ENCODE results near the gene UBL7. TPM values are rescaled to one million over a fixed set of nuclear protein-coding genes. Genes with fewer than 3 reads are reported as not detected.

Gene UBL7
- total and polyA plus RNA-seq, 2 of the 8 experiments (the other 6 are each of a cell fraction or from before 2014, with no cell fraction given) = 71.5 to 183 TPM

DNA sequence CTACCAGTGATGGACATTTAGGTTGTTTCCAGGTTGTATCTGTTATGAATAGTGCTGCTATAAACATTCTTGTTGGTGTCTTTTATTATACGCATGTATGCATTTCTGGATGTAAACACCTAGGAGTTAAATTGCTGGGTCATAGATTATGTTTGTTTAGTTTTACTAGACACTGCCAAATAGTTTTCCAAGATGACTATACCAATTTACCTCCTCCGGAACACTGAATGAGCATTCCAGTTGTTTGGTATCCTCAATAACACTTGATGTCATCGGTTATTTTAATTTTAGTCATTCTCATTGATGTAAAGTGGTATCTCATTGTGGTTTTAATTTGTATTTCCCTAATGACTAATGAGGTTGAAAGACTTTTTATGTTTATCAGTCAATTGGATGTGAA lies 43.5 kb upstream of the UBL7 start (continued):
- TF ChIP-seq NRF1 (IDR thresholded peaks at IDR 0.05; ENCODE audit: low read depth, low read length) (no peak), BRCA1 (IDR thresholded peaks at IDR 0.05; ENCODE audit: low read depth, low read length) (no peak), SIRT6 (IDR thresholded peaks at IDR 0.05; ENCODE audit: low read length) (no peak), TBP (IDR thresholded peaks at IDR 0.05; ENCODE audit: low read depth, low read length) (no peak), RNF2 (IDR thresholded peaks at IDR 0.05; ENCODE audit: borderline replicate concordance, low read depth, low read length, missing control alignments, poor library complexity, severe bottlenecking) (no peak)

Data from H1 (cell line).